ENCODE measurements around the gene TMEM125. TPM values are rescaled to one million over a fixed set of nuclear protein-coding genes. Genes with fewer than 3 reads are reported as not detected.

The TMEM125 gene
- total RNA-seq, 6 donors from 2014 or later = 144 to 302 (median 227) TPM

DNA sequence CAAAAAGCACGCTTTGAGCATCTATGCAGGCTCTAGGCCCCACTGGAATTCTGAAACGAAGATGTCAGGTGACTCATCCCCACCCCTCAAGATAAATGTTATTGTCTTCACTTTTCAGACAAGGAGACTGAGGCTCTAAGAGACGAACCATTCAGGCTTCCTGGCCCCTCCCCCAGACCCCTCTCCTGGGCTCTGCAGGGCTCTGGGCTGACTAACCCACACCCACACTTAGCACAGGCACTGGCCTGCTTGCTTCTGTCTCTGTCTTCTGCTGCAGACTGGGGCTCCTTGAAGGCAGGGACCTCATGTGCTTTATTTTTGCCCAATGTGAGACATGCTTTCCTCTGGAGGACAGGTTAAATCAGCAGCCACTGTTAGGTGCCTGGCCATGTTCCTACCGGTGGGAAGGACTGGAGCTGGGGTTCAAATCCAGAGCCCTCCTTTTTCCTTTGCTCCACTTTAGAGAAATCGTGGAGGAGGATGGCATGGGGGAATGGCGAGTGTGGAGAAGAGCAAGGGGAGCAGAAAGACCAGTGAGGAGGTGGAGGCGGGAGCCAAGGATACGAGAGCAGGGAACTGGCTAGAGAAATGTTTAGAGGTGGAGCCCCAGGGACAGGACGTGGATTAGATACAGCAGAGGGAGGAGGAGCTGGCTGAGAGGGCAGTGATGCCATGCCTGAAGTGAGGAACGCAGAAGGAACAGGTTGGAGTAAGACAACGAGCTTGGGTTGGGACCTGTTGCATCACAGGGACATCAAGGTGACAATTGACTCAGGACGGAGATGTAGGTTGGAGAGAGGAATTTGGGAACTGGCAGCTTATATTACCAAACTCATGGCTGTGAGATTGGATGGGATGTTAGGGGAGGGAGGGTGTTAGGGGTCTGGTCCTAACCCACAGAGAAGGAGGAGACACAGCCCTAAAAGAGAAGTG is 1.7 kb downstream of the TMEM125 start:
- H3K4me3 ChIP-seq = peak overlapping the region in 3 of 4 donors; percentile 38 to 52 (median 51)
- no peak for DNase-seq

GRCh38 chr1:43272161-43272560 is 2.4 kb downstream of the TMEM125 start:
- no peak for ATAC-seq (ENCODE audit: low FRiP score in 2 of 2)
- no peaks in the 10 kb centered on the region for H3K27me3 ChIP-seq
- H3K36me3 ChIP-seq = peaks cover 0 to 12% (median 0%) of the 10 kb centered on the region in 4 donors
- WGBS, 2 donors = 66 to 80% methylated on average over 1 to 9 of the region's 9 CpGs
- no peak for DNase-seq
- H3K4me3 ChIP-seq = no peak overlapping the region
- peak overlapping the region in 3 of 4 donors; percentile 85 to 94 (median 92) for H3K27ac ChIP-seq
- peaks cover 30 to 53% (median 45%) of the 10 kb centered on the region in 4 donors for H3K4me1 ChIP-seq
- H3K9me3 ChIP-seq = no peaks in the 10 kb centered on the region
- TF ChIP-seq POLR2AphosphoS5 (IDR thresholded peaks at IDR 0.05) = no peak
- TF ChIP-seq CTCF (IDR thresholded peaks at IDR 0.05) = no peak
- no peak for TF ChIP-seq EP300 (IDR thresholded peaks at IDR 0.05)
- TF ChIP-seq POLR2A (IDR thresholded peaks at IDR 0.05) = no peak

More for the DNA sequence above, 1.7 kb downstream of the TMEM125 start:
- TF ChIP-seq EP300 (IDR thresholded peaks at IDR 0.05) (no peak), CTCF (IDR thresholded peaks at IDR 0.05) (no peak), POLR2A (IDR thresholded peaks at IDR 0.05) (no peak), POLR2AphosphoS5 (IDR thresholded peaks at IDR 0.05) (no peak)
- ATAC-seq (ENCODE audit: low FRiP score in 2 of 2) = no peak
- Histone ChIP-seq H3K4me1 (peaks cover 30 to 55% (median 45%) of the 10 kb centered on the region in 4 donors), H3K9me3 (no peaks in the 10 kb centered on the region), H3K27me3 (no peaks in the 10 kb centered on the region), H3K27ac (peak overlapping the region; percentile 85 to 94 (median 90)), H3K36me3 (peaks cover 0 to 12% (median 0%) of the 10 kb centered on the region in 4 donors)
- 56 to 62% methylated on average over 12 of the region's 12 CpGs for WGBS, 2 donors

DNA sequence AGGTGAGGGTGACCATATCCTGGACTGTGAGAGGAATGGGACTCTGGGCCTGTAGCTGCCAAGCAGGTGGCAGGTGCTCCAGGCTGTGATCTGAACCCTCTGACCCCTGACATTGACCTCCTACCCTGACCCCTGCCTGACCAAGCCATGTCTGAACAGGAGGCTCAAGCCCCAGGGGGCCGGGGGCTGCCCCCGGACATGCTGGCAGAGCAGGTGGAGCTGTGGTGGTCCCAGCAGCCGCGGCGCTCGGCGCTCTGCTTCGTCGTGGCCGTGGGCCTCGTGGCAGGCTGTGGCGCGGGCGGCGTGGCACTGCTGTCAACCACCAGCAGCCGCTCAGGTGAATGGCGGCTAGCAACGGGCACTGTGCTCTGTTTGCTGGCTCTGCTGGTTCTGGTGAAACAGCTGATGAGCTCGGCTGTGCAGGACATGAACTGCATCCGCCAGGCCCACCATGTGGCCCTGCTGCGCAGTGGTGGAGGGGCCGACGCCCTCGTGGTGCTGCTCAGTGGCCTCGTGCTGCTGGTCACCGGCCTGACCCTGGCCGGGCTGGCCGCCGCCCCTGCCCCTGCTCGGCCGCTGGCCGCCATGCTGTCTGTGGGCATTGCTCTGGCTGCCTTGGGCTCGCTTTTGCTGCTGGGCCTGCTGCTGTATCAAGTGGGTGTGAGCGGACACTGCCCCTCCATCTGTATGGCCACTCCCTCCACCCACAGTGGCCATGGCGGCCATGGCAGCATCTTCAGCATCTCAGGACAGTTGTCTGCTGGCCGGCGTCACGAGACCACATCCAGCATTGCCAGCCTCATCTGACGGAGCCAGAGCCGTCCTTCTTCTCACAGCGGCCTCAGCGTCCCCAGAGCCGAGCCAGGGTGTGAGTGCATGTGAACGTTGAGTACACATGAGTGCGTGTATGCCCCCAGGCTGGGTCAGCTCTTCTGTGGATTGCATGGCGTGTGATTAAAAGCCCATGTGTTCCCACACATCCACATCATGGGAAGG is 3.1 kb downstream of the TMEM125 start:
- H3K36me3 ChIP-seq = peaks cover 0 to 12% (median 0%) of the 10 kb centered on the region in 4 donors
- TF ChIP-seq EP300 (IDR thresholded peaks at IDR 0.05) (no peak), POLR2A (IDR thresholded peaks at IDR 0.05) (peak in 1 of 4 donors; percentile 4), CTCF (IDR thresholded peaks at IDR 0.05) (no peak), POLR2AphosphoS5 (IDR thresholded peaks at IDR 0.05) (no peak)
- DNase-seq (peak in 1 of 2 donors; percentile 82), ATAC-seq (ENCODE audit: low FRiP score in 2 of 2) (no peak)
- H3K4me1 ChIP-seq = peaks cover 26 to 49% (median 45%) of the 10 kb centered on the region in 4 donors
- H3K9me3 ChIP-seq = no peaks in the 10 kb centered on the region
- peak overlapping the region in 3 of 4 donors; percentile 18 to 92 (median 85) for H3K27ac ChIP-seq
- no peaks in the 10 kb centered on the region for H3K27me3 ChIP-seq
- no peak overlapping the region for H3K4me3 ChIP-seq
- 96 to 97% methylated on average over 19 to 30 of the region's 46 CpGs for WGBS, 2 donors

GRCh38 chr1:43273708-43274107 is 3.9 kb downstream of the TMEM125 start:
- DNase-seq = no peak

More at GRCh38 chr1:43273708-43274107, 3.9 kb downstream of the TMEM125 start:
- Histone ChIP-seq H3K36me3 (peaks cover 0 to 12% (median 0%) of the 10 kb centered on the region in 4 donors), H3K27ac (peak overlapping the region; percentile 36 to 69 (median 54)), H3K4me3 (no peak overlapping the region), H3K4me1 (peaks cover 25 to 48% (median 41%) of the 10 kb centered on the region in 4 donors), H3K27me3 (no peaks in the 10 kb centered on the region), H3K9me3 (no peaks in the 10 kb centered on the region)
- 92 to 95% methylated on average over 6 to 7 of the region's 7 CpGs for WGBS, 2 donors
- TF ChIP-seq CTCF (IDR thresholded peaks at IDR 0.05) = no peak
- no peak for TF ChIP-seq POLR2AphosphoS5 (IDR thresholded peaks at IDR 0.05)
- TF ChIP-seq EP300 (IDR thresholded peaks at IDR 0.05) = no peak
- no peak for TF ChIP-seq POLR2A (IDR thresholded peaks at IDR 0.05)
- ATAC-seq (ENCODE audit: low FRiP score in 2 of 2) = no peak
